GM23248 (cell line): ENCODE results near the gene ACSS1.

Source experiments
- EZH2 ChIP-seq: fragments of 200-600 bp; sonication (generic); IDR thresholded peaks from 2 replicates; pipeline ENCODE4 v1.6.1; 2018; ENCODE audit warnings: antibody characterized with exemption, mild to moderate bottlenecking; ENCODE audit not compliant: insufficient read depth, poor library complexity, severe bottlenecking
- EZH2phosphoT487 ChIP-seq: fragments of 200-600 bp; sonication (generic); IDR thresholded peaks from 2 replicates; pipeline ENCODE4 v1.6.1; 2018; ENCODE audit warnings: antibody characterized with exemption, moderate library complexity, mild to moderate bottlenecking, low read depth; ENCODE audit not compliant: insufficient read depth

- TF ChIP-seq EZH2 (no peak), EZH2phosphoT487 (no peak)
These were observed 33.8 kb downstream of the ACSS1 start for GRCh38 chr20:25024171-25024570.
